Kidney epithelial cell (primary cell): ENCODE measurements around the gene NFATC2. TPM values are rescaled to one million over a fixed set of nuclear protein-coding genes. Genes with fewer than 3 reads are reported as not detected.

Source experiments
- DNase-seq: peaks from one replicate; pipeline ENCODE4 v3.0.0-alpha.2; 2010; ENCODE audit warnings: low read depth
- H3K27me3 ChIP-seq: 2 replicates; pipeline ENCODE4 v1.6.0; 2011; ENCODE audit warnings: low read length; ENCODE audit not compliant: control insufficient read depth, insufficient read depth
- H3K36me3 ChIP-seq: 2 replicates; pipeline ENCODE4 v1.5.1; 2011; ENCODE audit warnings: low read length; ENCODE audit not compliant: control insufficient read depth, insufficient read depth
- H3K4me3 ChIP-seq: 2 replicates; pipeline ENCODE4 v1.5.1; 2011; ENCODE audit warnings: low read depth, mild to moderate bottlenecking, control low read depth, low read length
- CTCF ChIP-seq: IDR thresholded peaks from 2 replicates; pipeline ENCODE4 v1.5.1; 2011; ENCODE audit warnings: mild to moderate bottlenecking, moderate library complexity, low read length, control low read depth, inconsistent platforms; ENCODE audit not compliant: insufficient read depth, poor library complexity, severe bottlenecking
- total RNA-seq: library from RNA; depleted of rRNA; stranded (reverse); fragments of >200 nt; gene quantifications from 2 replicates; pipeline ENCODE4 v1.2.3, GENCODE V29; 2015

The NFATC2 gene
- total RNA-seq, 1 donor from 2014 or later, result 2.9 TPM

GRCh38 chr20:51419231-51419630, 123.3 kb downstream of the NFATC2 start:
- Histone ChIP-seq H3K4me3 (no peak overlapping the region), H3K36me3 (no peaks in the 10 kb centered on the region)
- no peak for TF ChIP-seq CTCF

GRCh38 chr20:51418137-51418529, 124.4 kb downstream of the NFATC2 start:
- TF ChIP-seq CTCF, result no peak
- no peak for DNase-seq

More at GRCh38 chr20:51419231-51419630, 123.3 kb downstream of the NFATC2 start:
- DNase-seq, result no peak
- H3K27me3 ChIP-seq, result peaks cover 2% of the 10 kb centered on the region

GRCh38 chr20:51417250-51418136, 125.0 kb downstream of the NFATC2 start:
- no peak for TF ChIP-seq CTCF
- no peak for DNase-seq
- no peak overlapping the region for H3K4me3 ChIP-seq
- H3K27me3 ChIP-seq, result no peaks in the 10 kb centered on the region
- H3K36me3 ChIP-seq, result no peaks in the 10 kb centered on the region

More at GRCh38 chr20:51418137-51418529, 124.4 kb downstream of the NFATC2 start:
- Histone ChIP-seq H3K27me3 (no peaks in the 10 kb centered on the region), H3K36me3 (no peaks in the 10 kb centered on the region), H3K4me3 (no peak overlapping the region)

DNA sequence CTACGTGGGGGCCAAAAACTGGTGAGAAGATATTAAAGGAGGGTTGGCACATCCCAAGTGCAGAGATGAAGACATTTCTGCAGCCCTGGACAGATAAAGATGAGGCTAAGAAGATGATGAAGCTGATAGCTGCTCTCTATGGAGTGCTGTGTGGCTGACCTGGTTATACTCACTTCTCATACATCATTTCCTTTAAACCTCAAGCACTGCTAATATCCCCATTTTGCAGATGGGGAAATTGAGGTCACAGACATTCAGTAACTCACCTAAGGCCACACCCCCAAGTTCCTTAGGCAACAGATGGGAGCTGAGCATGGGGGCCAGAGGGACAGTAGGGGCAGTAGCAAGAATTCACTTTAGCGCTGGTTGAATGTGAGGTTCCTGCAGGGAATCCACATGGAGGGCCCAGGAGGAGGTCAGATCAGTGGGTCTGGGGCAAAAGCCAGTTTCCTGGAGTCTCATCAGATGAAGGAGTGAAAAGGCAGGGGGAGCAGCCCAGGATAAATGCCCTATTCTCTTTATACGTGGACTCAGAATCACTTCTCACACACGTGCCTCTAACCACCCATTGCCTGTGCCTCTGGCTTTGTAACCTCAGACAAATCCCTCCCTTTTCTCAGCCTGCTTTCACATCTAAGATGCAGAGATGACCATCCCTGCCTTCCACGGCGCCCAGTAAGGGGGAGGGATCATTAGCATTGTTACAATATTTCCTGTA, 125.8 kb downstream of the NFATC2 start:
- H3K36me3 ChIP-seq, result no peaks in the 10 kb centered on the region
- TF ChIP-seq CTCF, result no peak
- H3K4me3 ChIP-seq, result no peak overlapping the region
- DNase-seq, result no peak
- no peaks in the 10 kb centered on the region for H3K27me3 ChIP-seq

- Histone ChIP-seq H3K4me3 (no peak overlapping the region), H3K27me3 (no peaks in the 10 kb centered on the region), H3K36me3 (no peaks in the 10 kb centered on the region)
- no peak for TF ChIP-seq CTCF
- DNase-seq, result no peak
These were observed 128.7 kb downstream of the NFATC2 start for GRCh38 chr20:51413857-51414256.
